GM18907 (cell line): ENCODE measurements around the gene LHPP.

Source experiments
- ATAC-seq: cut with Tn5 transposase; IDR thresholded peaks from one replicate; pipeline ENCODE4 v1.9.1; 2021; ENCODE audit warnings: mild to moderate bottlenecking, moderate library complexity; ENCODE audit not compliant: unreplicated experiment

The LHPP gene

DNA sequence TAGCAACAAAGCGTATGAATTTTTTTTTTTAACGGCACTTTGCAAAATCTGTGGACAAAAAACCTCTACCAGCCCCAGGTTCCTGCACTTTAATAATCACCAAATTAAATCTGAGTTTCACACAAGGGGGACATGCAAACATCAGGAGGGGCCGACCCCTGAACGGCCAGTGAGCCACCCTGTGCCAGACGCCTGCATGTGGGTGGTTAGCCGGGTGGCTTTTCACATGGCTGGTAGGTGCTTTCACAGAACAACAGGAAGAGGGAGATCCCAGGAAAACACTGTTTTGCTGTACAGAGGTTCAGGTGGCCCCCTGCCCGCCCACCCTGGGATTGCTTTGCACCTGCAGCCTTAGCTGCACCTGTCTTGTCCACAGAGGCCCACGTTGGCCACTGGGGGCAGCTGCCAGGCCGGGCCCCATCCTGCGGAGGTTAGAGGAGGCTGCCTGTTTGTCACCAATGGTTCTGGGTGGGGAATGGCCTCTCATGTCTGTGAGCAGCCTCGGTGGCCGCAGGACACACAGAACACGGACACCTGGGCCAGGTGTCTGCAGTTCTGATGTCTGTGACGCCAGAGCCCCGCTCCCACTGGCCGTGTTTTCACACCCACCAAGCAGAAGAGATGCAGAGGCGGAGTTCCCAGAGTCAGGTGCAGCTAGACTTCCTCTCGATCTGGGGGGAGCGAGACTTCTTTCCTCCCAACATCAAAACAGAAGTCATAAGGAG lies 174.8 kb downstream of the LHPP start:
- ATAC-seq: no peak

DNA sequence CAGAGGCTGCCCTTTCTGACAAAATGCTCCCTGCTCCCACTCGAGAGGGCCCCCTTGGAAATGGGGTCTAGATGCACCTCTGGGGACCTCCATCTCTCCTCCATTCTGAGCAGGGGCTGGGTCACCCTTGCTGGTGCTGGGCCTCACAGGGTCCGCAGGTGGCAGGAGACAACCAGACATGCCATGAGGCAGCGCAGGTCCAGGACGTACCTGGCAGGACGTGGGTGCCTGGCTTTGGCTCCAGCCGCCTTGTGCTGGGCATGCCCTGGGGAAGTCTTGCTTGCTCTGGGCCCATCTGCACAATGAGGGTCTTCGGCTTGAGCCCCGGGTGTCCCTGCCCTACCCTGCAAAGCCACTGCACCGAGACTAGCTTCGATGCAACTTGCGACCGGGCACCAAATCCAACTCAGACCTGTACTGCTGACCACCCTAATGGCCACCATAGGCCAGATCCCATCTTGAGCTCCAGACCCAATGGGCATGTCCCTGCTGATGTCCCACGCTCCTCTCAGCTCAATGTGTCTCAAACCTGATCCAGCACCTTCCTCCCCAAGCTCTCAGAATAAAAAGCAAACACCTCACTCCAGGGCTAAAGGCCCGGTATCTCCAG lies 175.6 kb downstream of the LHPP start:
- ATAC-seq: no peak

DNA sequence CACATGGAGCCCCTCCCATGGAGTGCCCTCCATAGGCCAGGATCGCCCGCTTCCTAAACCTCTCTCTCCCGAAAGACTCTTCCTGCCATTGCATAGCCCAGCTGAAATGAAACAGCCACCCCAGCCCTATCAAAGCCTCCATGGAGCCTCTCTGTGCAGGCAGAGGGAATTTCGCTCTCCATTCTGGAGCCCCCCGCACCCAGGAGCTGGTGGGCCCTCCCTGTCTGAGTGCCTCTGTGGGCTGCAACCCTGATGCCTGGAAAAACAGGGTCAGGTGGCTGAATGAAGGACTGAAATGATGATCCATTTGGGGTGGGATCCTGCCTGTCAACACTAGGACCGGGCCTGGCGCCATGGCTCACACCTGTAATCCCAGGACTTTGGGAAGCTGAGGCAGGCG lies 176.1 kb downstream of the LHPP start:
- ATAC-seq: no peak

DNA sequence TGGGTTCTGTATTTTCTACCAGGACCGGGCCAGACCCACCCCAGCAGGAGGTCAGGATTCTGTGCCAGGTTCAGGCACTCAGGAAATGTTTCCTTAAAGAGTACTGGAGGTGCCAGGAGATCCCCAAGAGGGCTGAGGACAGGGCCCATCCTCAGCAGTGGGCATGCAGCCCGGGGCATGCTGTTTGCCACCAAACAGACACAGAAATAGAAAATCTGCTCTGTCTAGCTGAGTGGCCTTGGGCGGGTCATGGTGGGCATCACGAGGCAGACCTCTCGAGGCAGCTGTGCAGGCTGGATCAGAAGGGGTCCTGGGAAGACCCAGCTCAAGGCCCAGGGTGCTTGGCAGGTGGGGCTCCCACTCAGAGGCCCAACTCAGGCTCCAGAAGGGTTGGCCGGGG lies 177.6 kb downstream of the LHPP start:
- ATAC-seq: no peak

DNA sequence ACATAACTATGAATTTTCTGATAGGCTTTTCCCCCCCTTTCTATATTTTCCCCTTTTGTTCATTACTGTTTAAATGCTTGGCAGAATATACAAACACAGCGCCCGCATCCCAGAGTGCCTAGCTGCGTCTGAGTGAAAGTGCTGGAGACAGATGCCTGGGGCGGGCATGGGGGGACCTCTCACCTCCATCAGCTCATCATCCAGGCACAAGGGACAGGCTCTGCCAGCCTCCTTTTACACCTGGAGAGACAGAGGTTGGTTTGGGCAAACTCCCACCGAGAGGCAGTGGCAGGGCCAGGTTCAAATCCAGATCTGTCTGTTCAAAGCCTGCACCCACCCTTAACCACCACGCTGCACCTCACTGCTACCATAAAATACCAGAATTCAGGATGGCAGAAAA lies 178.0 kb downstream of the LHPP start:
- ATAC-seq: no peak

DNA sequence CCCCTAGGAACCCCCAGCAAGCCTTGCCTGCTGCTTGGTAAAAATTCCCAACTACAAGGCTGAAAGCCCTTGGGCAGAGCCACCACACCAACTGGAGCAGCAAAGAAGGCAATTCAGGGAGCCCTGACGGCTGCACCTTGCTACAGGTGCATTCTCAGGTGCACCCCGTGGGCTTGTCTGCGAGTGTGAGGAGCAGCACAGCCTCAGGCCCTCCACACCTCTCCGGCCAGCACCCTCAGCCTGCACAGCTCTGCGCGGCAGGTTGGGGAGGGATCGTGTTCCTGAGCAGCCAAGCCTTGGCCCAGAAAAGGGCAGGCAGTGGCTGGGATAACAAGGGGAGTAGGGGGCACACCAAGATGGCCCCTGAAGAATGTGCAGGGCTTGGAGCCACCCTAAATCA lies 178.4 kb downstream of the LHPP start:
- no peak for ATAC-seq

DNA sequence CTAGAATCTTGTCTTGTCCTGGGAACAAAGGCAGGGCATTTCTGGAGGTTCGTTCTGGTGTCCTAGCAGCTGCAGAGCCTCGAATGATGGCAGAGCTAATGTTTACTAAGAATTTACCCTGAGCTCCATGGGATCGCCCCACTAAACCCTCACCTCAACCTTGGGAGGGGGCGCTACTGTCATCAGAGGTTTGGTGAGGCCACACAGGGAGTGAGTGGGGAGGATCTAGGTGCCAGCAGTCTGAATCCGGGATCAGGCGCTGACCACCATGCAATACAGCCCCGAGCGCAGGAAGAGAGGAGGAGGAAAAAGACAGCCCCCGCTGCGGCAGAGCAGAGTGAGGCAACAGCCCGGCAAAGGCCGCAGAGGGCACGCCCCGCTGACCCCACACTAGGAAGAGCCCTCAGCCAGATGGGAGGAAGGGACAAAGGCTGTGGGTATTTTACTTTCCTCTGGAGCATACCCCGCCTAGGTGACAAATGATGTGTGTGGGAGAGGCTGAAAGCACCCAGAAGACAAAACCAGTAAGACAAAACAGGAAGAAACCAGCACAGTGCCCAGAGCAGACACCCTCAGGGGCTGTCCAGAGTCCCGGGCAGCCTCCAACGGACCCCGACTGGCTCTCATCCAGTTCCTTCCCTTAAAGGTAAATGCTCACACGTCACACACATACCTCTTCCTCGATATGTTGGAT lies 179.1 kb downstream of the LHPP start:
- ATAC-seq: peak; percentile 34

DNA sequence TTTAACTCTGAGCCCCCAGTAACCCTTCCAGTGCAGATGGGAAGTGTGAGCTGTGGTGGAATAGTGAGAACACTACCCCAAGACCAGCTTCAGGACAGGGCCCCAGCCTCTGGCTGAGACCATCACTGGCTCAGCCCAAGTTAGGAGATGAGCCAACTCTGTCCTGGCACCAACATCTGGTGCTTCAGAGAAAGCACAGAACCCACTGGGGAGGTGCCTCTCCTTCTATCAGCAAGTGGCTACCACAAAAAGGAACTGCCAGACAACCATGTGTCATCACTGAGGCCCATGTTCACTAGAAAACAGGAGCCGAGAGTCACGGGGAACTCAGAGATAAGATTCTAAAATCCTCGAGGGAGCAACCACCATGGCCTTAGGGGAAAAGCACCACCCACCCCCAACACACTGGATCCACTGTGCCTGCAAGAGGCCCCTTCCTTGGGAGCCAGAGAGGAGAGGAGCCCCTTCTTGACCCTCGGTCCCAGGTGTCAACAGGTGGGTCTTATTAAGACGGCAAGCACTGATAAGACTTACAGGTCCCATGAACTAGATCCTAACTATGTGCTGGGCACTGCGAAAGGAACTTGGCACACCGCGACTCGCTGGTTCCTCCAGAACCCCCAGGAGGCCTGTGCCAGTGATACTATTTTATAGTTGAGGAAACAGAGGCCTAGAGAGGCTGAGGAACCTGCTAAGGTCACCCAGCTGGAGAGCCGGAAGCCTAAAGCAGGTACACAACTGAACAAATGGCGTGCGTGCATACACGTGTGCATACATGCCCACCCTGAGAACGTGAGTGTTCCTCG lies 179.9 kb downstream of the LHPP start:
- ATAC-seq: peak; percentile 56

DNA sequence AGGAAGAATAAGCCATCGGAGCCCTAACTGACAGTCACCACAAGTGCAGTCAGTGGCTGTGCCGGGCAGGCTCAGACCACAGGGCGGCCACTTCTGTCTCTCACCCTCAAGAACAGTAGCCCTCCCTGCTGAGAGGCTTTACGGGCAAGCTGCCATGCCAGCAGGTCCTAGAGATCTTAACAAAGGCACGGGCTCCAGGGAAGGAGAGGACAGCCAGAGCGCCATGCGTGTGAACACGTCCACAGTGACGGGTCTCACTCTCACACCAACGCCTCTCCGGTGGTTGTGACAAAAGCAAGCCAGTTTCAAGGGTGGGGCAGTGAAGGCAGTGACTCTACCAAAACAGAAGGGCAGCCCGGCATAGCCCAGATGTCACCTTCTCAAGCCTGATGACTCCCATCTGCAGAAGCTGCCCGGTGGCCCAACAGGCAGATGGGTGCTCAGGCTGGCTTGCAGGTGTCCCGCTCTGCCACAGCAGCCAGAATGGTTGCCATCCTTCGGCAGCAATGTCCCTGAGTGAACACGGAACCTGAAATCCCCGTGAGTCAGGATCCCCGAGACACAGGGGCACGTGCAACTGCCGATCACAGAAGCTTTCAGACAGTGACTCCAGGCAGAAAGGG lies 180.6 kb downstream of the LHPP start:
- no peak for ATAC-seq

DNA sequence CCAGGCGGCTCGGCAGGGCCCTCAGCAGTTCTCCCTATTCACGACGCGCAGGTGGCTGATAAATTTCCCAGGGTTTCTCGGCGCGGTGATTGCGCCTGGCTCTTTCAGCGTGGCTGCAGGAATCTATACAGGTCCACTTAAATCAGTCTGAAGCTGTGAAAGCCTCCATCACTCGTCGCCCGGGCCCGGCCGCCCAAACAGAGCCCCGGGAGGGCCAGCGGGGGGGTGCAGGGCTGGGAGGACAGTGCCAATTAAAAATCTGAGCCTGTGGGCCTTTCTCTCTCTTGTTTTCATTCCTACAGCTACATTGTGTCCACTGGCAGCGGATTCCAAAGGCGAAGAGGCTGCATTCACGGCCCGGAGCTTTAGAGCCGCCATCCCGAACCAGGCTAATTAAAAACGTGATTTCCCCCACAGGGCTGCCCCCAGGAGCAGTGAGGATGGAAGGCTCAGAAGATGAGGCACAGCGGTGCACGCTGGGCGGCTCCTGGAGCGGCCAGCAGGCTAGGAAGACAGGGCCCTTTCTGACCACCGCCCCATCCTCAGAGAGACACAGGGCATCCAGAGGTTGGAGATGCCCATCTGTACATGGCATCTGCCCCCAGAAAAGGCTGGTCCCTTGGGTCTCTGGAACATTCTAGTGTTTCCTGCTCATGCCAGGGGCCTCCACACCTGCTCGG lies 181.8 kb downstream of the LHPP start:
- ATAC-seq: no peak

DNA sequence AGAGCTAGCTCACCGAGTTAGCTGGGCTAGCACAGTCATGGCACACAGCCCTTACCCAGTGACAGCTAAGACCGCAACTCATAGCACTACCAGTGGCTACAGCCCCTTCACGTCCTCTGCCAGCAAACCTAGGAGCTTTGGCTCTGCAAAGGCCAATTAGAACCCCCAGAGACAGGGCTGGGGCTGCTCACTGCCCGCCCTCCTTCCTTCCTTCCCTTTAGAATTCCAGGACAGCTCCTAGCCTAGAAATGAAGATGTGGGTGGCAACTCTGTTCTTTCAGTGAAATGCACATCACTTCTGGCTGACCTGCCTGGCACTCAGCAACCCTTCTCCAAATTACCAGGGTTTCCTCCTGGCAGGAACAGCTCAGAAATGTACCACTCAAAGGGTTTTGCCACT lies 182.6 kb downstream of the LHPP start:
- no peak for ATAC-seq

DNA sequence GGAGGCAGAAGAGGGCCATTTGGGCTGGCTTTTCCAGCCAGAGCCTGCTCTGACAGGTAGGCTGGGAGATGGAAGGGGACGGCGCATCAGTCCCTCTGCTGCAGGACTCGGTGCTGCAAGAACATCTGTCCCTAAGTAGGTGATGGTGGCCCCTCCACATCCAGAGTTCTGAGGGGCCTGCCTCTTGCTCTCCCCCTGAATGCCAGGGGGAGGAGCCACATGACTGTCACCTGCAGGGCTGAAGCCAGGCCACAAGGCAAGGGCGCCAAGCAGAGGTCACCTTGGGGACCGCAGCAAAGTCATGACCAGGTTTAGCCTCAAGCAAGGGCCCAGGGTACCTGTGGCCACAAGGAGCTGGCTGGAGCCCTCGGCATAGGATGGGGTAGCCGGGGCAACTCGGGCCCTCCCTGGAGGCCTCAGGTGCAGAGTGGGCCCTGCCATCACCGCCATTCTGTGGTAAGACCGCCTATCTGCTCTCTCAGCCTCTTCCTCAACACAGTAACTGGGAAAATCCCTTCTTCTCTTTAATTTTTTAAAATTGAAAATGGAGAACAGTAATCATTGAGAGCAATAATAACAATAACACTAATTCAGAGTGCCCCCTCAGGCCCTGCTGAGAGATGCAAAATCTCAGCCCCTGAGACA lies 183.3 kb downstream of the LHPP start:
- ATAC-seq: no peak

DNA sequence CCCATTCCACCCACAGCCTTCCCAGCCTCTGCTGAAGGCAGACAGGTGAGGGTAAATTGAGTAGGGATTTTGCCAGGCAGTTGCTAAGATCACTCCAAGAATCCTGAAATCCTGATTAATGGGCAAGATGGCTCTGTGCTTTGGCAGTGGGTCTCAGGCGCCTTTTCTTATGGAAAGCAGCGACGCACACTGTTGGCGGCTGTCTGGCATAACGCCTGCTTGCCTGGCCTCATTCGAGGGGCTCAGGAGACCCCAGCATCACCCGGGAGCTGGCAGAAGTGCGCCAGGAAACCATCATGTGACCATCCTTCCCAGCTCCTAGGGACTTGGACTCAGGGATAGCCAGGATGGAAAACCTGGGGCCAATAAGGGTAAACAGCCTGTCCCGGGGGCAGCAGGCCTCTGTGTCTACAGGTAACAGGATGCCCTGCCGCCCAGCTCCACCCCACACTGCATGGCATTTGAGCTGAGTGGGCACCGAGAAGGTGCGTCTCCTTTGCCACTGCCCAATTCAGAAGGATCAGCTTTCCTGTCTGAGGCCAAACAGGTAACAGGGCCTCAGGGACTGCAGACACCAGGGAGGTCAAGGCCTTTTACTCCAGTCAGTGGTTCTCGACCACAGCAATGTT lies 184.0 kb downstream of the LHPP start:
- ATAC-seq: no peak

DNA sequence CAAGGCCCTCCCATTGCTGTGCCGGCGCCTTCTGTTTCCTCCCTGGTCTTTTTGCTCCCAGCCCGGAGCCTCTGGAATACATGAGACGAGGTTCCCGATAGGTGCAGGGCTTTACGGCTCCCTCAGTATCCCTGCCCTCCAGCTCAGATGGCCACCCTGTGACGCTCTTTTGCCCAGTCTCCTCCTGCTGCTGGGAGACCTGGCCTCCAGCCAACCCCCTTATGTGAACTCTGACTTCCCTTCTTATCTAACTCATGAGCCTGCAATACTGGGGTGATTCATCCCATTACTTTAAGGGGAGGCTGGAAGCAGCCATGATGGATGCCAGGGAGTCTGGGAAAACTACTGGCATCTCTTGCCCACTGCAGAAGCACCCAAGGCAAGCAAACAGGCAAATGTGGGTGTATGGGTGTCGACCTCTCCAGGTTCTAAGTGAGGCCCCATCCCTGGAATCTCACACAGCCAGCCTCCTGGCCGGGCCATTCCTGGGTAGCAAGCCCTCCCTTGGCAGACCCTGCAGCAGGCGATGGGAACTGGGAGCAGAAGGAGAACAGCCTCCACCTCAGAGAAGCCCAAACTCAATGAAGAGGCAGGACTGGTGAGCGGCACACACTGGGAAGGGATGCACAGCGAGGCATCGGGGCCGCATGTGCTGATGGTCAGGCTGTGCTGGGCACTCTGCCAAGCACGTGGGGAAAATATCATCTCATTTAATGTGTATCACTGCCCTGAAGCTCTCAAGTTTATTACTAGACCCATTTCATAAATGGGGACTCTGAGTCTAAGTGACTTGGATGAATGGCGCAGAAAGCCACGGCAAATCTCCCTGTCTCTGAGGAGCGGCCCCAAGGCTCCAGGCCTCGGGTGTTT lies 185.1 kb downstream of the LHPP start:
- ATAC-seq: no peak

DNA sequence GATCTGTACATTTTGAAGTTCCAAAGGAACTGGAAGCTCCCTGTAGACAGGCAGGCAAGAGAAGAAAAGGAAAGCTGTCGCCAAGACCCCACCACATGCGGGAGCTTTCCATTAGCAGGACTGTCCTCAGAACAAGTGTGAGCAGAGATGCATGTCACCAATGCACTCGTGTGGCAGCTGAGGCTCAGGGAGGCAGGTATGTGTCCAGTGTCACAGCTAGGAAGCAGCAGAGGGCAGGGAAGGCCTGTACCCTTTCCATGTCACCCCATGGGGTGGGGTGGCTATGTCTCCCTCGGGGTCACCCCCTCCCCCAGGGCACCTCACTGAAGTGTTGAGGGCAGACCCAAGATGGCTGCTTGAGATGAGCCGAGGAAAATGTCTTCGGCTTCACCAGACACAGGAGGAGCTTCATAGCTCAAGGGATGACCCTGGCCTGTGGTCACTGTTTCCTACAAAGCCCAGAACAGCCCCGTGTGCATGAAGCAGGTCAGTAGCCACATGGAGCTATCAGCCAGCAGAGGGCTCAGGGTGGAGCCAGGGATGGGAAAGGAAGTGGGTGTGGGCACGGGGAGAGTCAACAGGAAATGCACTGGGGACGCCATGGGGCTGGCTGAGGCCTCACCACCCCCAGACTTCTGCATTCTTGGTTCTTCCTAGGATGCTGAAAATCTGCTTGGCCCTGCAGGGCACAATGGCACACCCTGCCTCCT lies 186.0 kb downstream of the LHPP start:
- ATAC-seq: peak; percentile 70

DNA sequence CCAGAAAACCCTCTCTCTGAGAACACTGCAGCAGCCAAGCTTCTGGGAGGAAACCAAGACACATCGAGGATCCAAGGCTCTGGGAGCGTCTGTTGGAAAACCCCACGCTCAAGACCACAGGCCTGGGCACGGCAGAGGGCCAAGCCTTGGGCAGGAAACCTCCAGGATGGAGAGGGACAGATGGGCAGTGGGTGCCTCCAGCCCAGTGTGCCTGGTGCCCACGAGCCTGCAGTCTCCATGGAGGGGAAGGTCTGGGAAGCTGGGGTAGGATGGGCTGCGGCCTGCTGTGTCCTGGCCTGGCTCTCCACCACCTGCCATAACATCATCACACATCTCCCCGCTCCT lies 186.5 kb downstream of the LHPP start:
- ATAC-seq: no peak

DNA sequence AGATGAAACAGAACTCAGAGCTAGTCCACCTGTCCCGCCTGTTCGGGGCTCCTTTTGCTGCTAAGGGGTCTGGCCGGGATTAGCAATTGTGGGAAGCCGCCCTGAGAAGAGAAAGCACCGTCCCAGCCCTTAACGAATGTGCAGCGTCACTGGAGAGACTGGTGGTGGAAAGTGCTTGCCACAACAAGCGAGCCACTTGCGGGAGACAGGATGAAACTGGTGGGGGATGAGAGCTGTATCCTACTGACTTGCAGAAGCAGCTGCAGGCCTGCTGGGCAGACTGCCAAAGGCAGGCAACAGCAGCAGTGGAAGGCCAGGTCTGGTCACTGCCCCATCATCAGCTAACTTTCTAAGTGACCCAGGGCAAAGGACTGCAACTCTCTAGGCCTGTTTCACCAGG lies 187.1 kb downstream of the LHPP start:
- no peak for ATAC-seq

DNA sequence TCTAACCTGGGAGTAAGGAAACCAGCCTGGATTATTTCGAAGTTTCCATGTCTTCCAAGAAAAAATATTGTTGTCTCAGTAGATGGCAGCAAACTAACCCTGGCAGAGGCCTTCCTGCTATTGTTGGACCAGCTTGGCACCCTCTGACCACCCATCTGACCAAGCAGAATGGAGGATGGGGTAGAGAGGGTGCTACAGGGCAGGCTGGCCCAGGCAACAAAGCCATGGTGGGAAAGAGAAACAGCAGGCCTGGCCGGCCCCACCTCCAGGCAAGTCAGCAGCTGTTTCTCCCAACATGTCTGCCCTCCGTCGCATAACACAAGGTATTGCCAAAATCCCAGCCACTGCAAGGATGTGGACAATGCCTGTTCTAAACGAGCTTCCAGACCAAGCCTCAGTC lies 187.6 kb downstream of the LHPP start:
- no peak for ATAC-seq
